ENCODE results near the gene DACH2.

GRCh38 chrX:86714441-86714840, 566.2 kb downstream of the DACH2 start:
- TF ChIP-seq CTCF (IDR thresholded peaks at IDR 0.05) (no peak), POLR2A (IDR thresholded peaks at IDR 0.05) (no peak)
